Activated CD4-positive, alpha-beta T cell treated with anti-CD3 and anti-CD28 coated beads, Interleukin-2, amount 10 ng/mL, durations not matched to agents 7 days and 5 days (primary cell): ENCODE results near the gene BUD31. TPM values are rescaled to one million over a fixed set of nuclear protein-coding genes. Genes with fewer than 3 reads are reported as not detected.

ENCODE experiments used
- CTCF ChIA-PET: fragments of 350-600 bp; sonication (Branson Sonifier 250); formaldehyde crosslinking; loops from one replicate; lab custom pipeline; 2021; ENCODE audit warnings: antibody characterized with exemption; lab: Charles Lee
- POLR2A ChIA-PET: fragments of 350-600 bp; sonication (Branson Sonifier 250); formaldehyde crosslinking; loops from one replicate; lab custom pipeline; 2021; ENCODE audit warnings: antibody characterized with exemption; lab: Charles Lee
- DNase-seq: peaks from one replicate; pipeline ENCODE4 v3.0.0-alpha.2; 2020
- H3K27ac Mint-ChIP-seq: one replicate; pipeline ENCODE4 v1.8.0; 2021; ENCODE audit warnings: mild to moderate bottlenecking, moderate library complexity, mixed read lengths
- H3K27me3 Mint-ChIP-seq: one replicate; pipeline ENCODE4 v1.8.0; 2021; ENCODE audit warnings: mixed read lengths
- H3K36me3 Mint-ChIP-seq: one replicate; pipeline ENCODE4 v1.8.0; 2021; ENCODE audit warnings: low read depth, mixed read lengths
- H3K4me1 Mint-ChIP-seq: one replicate; pipeline ENCODE4 v1.8.0; 2021; ENCODE audit warnings: mixed read lengths
- H3K4me3 Mint-ChIP-seq: one replicate; pipeline ENCODE4 v1.8.0; 2021; ENCODE audit warnings: mild to moderate bottlenecking, moderate library complexity, mixed read lengths
- H3K9me3 Mint-ChIP-seq: one replicate; pipeline ENCODE4 v1.8.0; 2021; ENCODE audit warnings: mixed read lengths
- total RNA-seq, 2 experiments: library from RNA; stranded (reverse); gene quantifications; one replicate each; pipeline ENCODE4 v1.2.3, GENCODE V29; 2021

BUD31 gene
- total RNA-seq, 2 experiments from 2014 or later: 94.2 to 115 TPM

DNA sequence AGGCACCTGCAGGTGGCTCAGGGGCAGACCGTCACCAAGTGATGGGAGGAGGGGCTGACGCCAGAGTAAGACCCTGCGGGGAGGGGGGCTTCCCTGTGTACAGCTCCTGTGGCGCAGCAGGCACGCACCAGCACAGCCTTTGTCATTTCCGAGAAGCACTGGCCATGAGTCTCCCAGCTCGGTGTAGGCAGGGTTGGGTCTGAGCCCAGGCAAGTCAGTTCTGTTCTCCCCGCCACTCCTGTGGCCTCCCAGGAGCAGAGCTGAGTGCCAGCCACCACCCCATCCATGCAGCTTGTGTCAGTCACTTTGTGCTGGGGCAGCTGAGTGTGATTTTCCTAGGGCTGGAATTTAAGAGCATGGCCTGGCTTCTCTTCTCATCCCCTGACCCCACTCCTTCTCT, 43.2 kb downstream of the BUD31 start:
- Mint-ChIP-seq H3K9me3 (no peaks in the 10 kb centered on the region), H3K4me3 (no peak overlapping the region), H3K27me3 (no peaks in the 10 kb centered on the region), H3K4me1 (no peaks in the 10 kb centered on the region), H3K27ac (no peak overlapping the region), H3K36me3 (peaks cover 30% of the 10 kb centered on the region)
- ChIA-PET CTCF (no interaction called here), POLR2A (no interaction called here)
- no peak for DNase-seq

DNA sequence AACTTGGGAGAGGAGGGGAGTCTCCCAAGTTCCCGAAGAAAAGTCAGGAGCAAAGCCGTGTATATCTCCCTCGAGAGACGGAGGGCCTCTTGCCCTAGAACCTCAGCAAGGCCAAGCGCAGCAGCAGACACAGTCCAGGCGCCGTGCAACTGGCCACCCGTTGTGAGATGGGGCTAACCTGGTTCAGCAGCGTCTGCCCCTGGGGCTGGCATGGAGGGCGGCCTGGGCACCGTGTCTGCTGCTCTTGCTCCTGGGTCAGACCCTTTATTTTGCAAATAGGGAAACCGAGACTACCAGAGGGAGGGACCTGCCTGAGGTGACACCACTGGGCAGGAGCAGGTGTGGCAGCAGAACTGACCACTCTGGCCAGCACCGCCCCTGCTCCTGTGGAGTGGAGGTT, 43.8 kb downstream of the BUD31 start:
- no peak overlapping the region for H3K27ac Mint-ChIP-seq
- DNase-seq: no peak
- no peak overlapping the region for H3K4me3 Mint-ChIP-seq
- H3K36me3 Mint-ChIP-seq: peaks cover 32% of the 10 kb centered on the region
- H3K4me1 Mint-ChIP-seq: no peaks in the 10 kb centered on the region
- no peaks in the 10 kb centered on the region for H3K9me3 Mint-ChIP-seq
- ChIA-PET POLR2A (no interaction called here), CTCF (no interaction called here)
- no peaks in the 10 kb centered on the region for H3K27me3 Mint-ChIP-seq

DNA sequence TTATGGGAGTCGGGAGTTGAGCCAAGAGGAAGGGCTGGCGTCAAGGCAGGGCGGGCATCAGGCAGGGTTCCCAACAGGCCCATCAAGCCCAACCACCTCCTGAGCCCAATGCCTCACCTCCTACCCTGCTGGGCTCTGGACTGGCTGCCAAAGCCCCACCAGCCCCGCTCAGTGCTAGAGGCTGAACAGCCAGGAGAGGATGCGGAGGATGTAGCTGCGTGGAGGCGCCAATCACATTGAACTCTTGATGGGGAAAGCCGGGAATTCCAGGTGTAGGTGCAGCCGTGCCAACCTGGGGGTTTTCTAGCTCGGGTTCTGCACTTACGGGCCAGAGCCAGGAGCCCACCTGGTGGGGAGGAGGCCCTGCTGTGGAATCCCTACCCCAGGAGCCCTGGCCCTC, 44.3 kb downstream of the BUD31 start:
- Mint-ChIP-seq H3K4me3 (no peak overlapping the region), H3K27me3 (no peaks in the 10 kb centered on the region), H3K4me1 (no peaks in the 10 kb centered on the region), H3K27ac (no peak overlapping the region), H3K36me3 (peaks cover 31% of the 10 kb centered on the region), H3K9me3 (no peaks in the 10 kb centered on the region)
- DNase-seq: no peak
- POLR2A ChIA-PET: no interaction called here
- CTCF ChIA-PET: no interaction called here

DNA sequence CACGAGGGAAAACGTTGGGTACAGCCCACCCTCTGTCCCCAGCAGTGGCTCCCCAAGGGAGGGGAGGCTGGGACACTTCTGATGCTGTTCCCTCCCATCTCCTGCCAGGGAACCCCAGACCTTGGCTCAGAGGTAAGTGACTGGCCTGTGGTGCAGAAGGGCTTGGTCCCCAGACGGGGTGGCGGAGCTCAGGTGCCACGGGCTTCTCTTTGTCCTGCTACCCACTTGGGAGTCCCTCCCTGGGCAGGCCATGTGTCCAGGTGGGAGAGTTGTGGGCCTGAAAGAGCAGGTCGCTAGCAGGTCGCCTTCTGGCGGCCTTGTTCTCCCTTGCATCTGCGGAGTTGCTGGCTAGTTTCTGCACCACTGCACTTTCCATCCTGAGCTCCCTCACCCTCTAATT, 47.1 kb downstream of the BUD31 start:
- no peak for DNase-seq
- POLR2A ChIA-PET: interaction anchor here (0.6 kb wide), 1 partner anchor 16 kb away, joined by 3 read pairs; no protein-coding TSS in a partner anchor
- CTCF ChIA-PET: interaction anchor here (0.8 to 2.2 kb wide), 3 partner anchors 8 to 20 kb away, joined by 3 to 8 read pairs (median 3); partner anchors contain the start of gene ATP5MF
- H3K9me3 Mint-ChIP-seq: no peaks in the 10 kb centered on the region
- H3K4me3 Mint-ChIP-seq: no peak overlapping the region
- peaks cover 8% of the 10 kb centered on the region for H3K4me1 Mint-ChIP-seq
- H3K36me3 Mint-ChIP-seq: peaks cover 40% of the 10 kb centered on the region
- no peak overlapping the region for H3K27ac Mint-ChIP-seq
- H3K27me3 Mint-ChIP-seq: no peaks in the 10 kb centered on the region

DNA sequence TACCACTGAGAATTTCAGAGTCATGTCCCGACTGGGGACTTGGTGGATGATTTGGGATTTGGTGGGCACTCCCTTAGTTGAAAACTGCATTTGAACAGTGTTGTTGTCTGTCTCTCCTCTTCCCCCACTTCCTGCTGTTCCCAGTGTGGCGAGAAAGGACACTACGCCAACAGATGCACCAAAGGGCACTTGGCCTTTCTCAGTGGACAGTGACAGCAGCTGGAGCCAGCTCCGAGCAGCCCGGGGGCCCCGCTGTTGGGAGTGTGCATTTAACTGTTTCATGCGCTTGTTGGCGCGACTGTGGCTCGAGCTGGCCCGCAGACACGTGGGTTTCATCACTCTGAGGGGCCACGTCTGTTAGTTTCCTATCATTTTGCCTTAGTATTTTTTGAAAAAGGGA, 47.5 kb downstream of the BUD31 start:
- POLR2A ChIA-PET: interaction anchor here (0.6 kb wide), 1 partner anchor 17 kb away, joined by 3 read pairs; no protein-coding TSS in a partner anchor

DNA sequence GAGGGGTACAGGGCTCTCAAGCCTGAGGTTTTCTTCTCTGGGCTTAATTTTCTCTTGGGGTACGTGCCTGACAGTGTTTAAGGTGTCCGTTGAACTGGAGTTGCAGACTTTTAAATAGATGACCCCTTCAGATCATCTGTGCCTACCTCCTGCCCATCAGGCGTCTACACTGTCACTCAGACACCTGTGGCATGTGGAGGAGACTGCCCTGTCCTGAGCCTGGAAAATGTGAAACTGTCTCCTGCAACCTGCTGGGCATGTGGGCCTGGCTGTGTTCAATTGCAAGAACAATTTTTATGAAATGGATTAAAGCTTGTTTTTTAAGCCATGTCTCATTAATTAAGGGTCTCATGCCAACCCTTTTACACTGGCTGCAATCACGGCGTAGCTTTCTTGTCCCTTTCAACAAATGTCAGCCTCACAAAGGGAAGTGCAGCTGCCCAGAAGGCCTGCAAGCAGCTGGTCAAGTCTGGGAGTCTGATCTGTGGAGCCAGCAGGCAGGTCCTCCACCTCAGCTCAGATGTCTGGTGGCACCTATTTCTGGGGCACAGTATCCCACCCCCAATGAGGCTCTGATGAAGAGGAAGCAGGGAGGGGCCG, 48.4 kb downstream of the BUD31 start:
- Mint-ChIP-seq H3K4me1 (peaks cover 8% of the 10 kb centered on the region), H3K27me3 (no peaks in the 10 kb centered on the region), H3K27ac (no peak overlapping the region), H3K36me3 (peaks cover 37% of the 10 kb centered on the region), H3K9me3 (no peaks in the 10 kb centered on the region), H3K4me3 (no peak overlapping the region)
- POLR2A ChIA-PET: interaction anchor here (0.6 kb wide), 1 partner anchor 41 kb away, joined by 3 read pairs; no protein-coding TSS in a partner anchor
- DNase-seq: no peak
- CTCF ChIA-PET: interaction anchor here (0.9 to 2.2 kb wide), 2 partner anchors 8 to 181 kb away, joined by 3 to 8 read pairs; partner anchors contain the start of gene ATP5MF

More for the DNA sequence above, 47.5 kb downstream of the BUD31 start:
- Mint-ChIP-seq H3K27me3 (no peaks in the 10 kb centered on the region), H3K27ac (peak overlapping the region; percentile 20), H3K4me3 (no peak overlapping the region), H3K36me3 (peaks cover 35% of the 10 kb centered on the region), H3K9me3 (no peaks in the 10 kb centered on the region), H3K4me1 (peaks cover 8% of the 10 kb centered on the region)
- DNase-seq: no peak
- CTCF ChIA-PET: interaction anchor here (2.2 kb wide), 1 partner anchor 9 kb away, joined by 8 read pairs; the partner anchor contains the start of gene ATP5MF

- H3K9me3 Mint-ChIP-seq: no peaks in the 10 kb centered on the region
- H3K4me1 Mint-ChIP-seq: peaks cover 10% of the 10 kb centered on the region
- ChIA-PET POLR2A (interaction anchor here (0.6 kb wide), 1 partner anchor 40 kb away, joined by 3 read pairs; no protein-coding TSS in a partner anchor), CTCF (interaction anchor here (0.9 to 2.2 kb wide), 2 partner anchors 8 to 181 kb away, joined by 3 to 8 read pairs; partner anchors contain the start of gene ATP5MF)
- H3K27me3 Mint-ChIP-seq: no peaks in the 10 kb centered on the region
- no peak overlapping the region for H3K27ac Mint-ChIP-seq
- peaks cover 40% of the 10 kb centered on the region for H3K36me3 Mint-ChIP-seq
- no peak overlapping the region for H3K4me3 Mint-ChIP-seq
- no peak for DNase-seq
Observed at GRCh38 chr7:99457650-99458493, 49.1 kb downstream of the BUD31 start.

GRCh38 chr7:99459087-99459486, 50.3 kb downstream of the BUD31 start:
- H3K36me3 Mint-ChIP-seq: peaks cover 40% of the 10 kb centered on the region
- ChIA-PET POLR2A (no interaction called here), CTCF (interaction anchor here (0.9 to 1.3 kb wide), 3 partner anchors 10 to 12 kb away, joined by 3 to 5 read pairs (median 3); no protein-coding TSS in a partner anchor)
- no peaks in the 10 kb centered on the region for H3K27me3 Mint-ChIP-seq
- peak overlapping the region; percentile 74 for H3K27ac Mint-ChIP-seq
- DNase-seq: peak; percentile 45
- H3K9me3 Mint-ChIP-seq: no peaks in the 10 kb centered on the region
- peaks cover 17% of the 10 kb centered on the region for H3K4me1 Mint-ChIP-seq
- H3K4me3 Mint-ChIP-seq: no peak overlapping the region

GRCh38 chr7:99460651-99461050, 51.9 kb downstream of the BUD31 start:
- H3K4me3 Mint-ChIP-seq: no peak overlapping the region
- no peaks in the 10 kb centered on the region for H3K27me3 Mint-ChIP-seq
- H3K36me3 Mint-ChIP-seq: peaks cover 45% of the 10 kb centered on the region
- peaks cover 28% of the 10 kb centered on the region for H3K4me1 Mint-ChIP-seq
- ChIA-PET POLR2A (no interaction called here), CTCF (interaction anchor here (0.6 to 1.4 kb wide), 3 partner anchors 9 to 58 kb away, joined by 3 to 4 read pairs (median 3); no protein-coding TSS in a partner anchor)
- H3K9me3 Mint-ChIP-seq: no peaks in the 10 kb centered on the region
- no peak overlapping the region for H3K27ac Mint-ChIP-seq
- DNase-seq: no peak

- ChIA-PET POLR2A (no interaction called here), CTCF (interaction anchor here (0.6 to 1.4 kb wide), 3 partner anchors 9 to 59 kb away, joined by 3 to 4 read pairs (median 3); no protein-coding TSS in a partner anchor)
- Mint-ChIP-seq H3K27me3 (no peaks in the 10 kb centered on the region), H3K27ac (no peak overlapping the region), H3K4me1 (peaks cover 31% of the 10 kb centered on the region), H3K4me3 (no peak overlapping the region), H3K9me3 (no peaks in the 10 kb centered on the region), H3K36me3 (peaks cover 45% of the 10 kb centered on the region)
- DNase-seq: no peak
Observed at GRCh38 chr7:99461221-99461620, 52.5 kb downstream of the BUD31 start.

- Mint-ChIP-seq H3K4me3 (peak overlapping the region; percentile 78), H3K9me3 (no peaks in the 10 kb centered on the region), H3K4me1 (peaks cover 29% of the 10 kb centered on the region), H3K27me3 (no peaks in the 10 kb centered on the region), H3K36me3 (peaks cover 23% of the 10 kb centered on the region), H3K27ac (peak overlapping the region; percentile 91)
- ChIA-PET POLR2A (interaction anchor here (1.1 kb wide), 1 partner anchor 23 kb away, joined by 4 read pairs; no protein-coding TSS in a partner anchor), CTCF (interaction anchor here (0.6 to 1.8 kb wide), 2 partner anchors 9 to 90 kb away, joined by 3 to 8 read pairs; no protein-coding TSS in a partner anchor)
- DNase-seq: no peak
Observed at GRCh38 chr7:99465421-99465768, 56.6 kb downstream of the BUD31 start.

DNA sequence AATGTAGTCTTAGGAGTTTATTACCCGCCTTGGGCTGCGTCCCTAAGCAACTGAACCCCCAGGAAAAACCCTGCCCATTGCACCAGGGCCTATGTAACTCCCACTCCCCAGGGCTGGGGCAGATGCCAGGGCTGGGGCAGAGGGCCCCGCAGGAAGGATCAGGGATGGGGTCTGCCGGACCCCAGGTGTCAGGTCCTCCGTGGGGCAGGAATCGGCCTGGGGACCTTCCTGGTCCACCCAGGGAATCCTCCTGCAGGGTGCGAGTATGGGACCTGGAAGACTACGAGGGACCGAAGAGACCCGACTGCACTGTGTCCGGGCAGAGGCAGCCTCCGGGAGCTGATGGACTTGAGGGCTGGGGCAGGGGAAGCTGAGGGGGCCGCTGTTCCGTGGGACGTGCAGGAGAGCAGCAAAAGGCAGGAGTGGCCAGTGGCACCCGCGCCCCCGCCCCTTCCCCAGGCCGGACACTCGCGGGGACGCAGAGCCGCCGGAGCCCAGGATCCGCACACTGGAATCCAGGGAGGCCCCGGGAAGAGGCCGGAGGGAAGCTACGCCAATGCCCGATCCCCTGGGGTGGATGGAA, 59.7 kb downstream of the BUD31 start:
- ChIA-PET POLR2A (no interaction called here), CTCF (interaction anchor here (0.7 kb wide), 1 partner anchor 9 kb away, joined by 3 read pairs; no protein-coding TSS in a partner anchor)
- no peak overlapping the region for H3K4me3 Mint-ChIP-seq
- H3K4me1 Mint-ChIP-seq: peaks cover 32% of the 10 kb centered on the region
- H3K9me3 Mint-ChIP-seq: no peaks in the 10 kb centered on the region
- peaks cover 18% of the 10 kb centered on the region for H3K36me3 Mint-ChIP-seq
- DNase-seq: no peak
- H3K27me3 Mint-ChIP-seq: no peaks in the 10 kb centered on the region
- H3K27ac Mint-ChIP-seq: no peak overlapping the region
